ENCODE measurements around the gene ZNF850. TPM values are rescaled to one million over a fixed set of nuclear protein-coding genes. Genes with fewer than 3 reads are reported as not detected.
"Not testable (repeated sequence)": the region's sequence is repeated elsewhere in the genome, so short reads cannot be mapped to it uniquely, and the experiment has no call there.

ZNF850 gene
- 1 to 10 TPM; 1.2 to 1.3 TPM for total RNA-seq
- long read RNA-seq, partial matches to known transcripts = 0 of 2 reads
- long read RNA-seq, other reads (novel, unspliced or antisense) = 2 of 2 reads

- intact Hi-C loops (cut with DNase I, micrococcal nuclease) = no loop called here
- peak; percentile 98 for ATAC-seq
- DNase-seq = peak; percentile 95 to 98
These were observed at the start of gene ZNF850 for GRCh38 chr19:36772311-36773222. TSS of gene ZNF850 (minus strand) at chr19:36772807. CDS start at chr19:36762606, 10,201 bp downstream.

- intact Hi-C loops (cut with DNase I, micrococcal nuclease) = no loop called here
- DNase-seq = no peak
These were observed 49.2 kb upstream of the ZNF850 start for GRCh38 chr19:36821758-36822157.

GRCh38 chr19:36819130-36819630 lies 46.6 kb upstream of the ZNF850 start:
- intact Hi-C loops (cut with DNase I, micrococcal nuclease) = no loop called here
- ATAC-seq = no peak
- DNase-seq = no peak

More at GRCh38 chr19:36821758-36822157, 49.2 kb upstream of the ZNF850 start:
- no peak for ATAC-seq

GRCh38 chr19:36807029-36807428 lies 34.4 kb upstream of the ZNF850 start:
- no peak for ATAC-seq
- no peak for DNase-seq
- intact Hi-C loops (cut with DNase I, micrococcal nuclease) = no loop called here

GRCh38 chr19:36805364-36805763 lies 32.8 kb upstream of the ZNF850 start:
- DNase-seq = no peak
- intact Hi-C loops (cut with DNase I, micrococcal nuclease) = no loop called here
- ATAC-seq = no peak

- DNase-seq (no peak), ATAC-seq (no peak)
- intact Hi-C loops (cut with DNase I, micrococcal nuclease) = no loop called here
These were observed 25.1 kb upstream of the ZNF850 start for GRCh38 chr19:36797786-36798108.

- no peak for DNase-seq
- intact Hi-C loops (cut with DNase I, micrococcal nuclease) = no loop called here
These were observed 24.0 kb upstream of the ZNF850 start for GRCh38 chr19:36796714-36796992.

GRCh38 chr19:36791420-36792141 lies 19.0 kb upstream of the ZNF850 start:
- intact Hi-C loops (cut with DNase I, micrococcal nuclease); DNase-seq: not testable (repeated sequence)
- peak; percentile 90 for ATAC-seq

More at GRCh38 chr19:36796714-36796992, 24.0 kb upstream of the ZNF850 start:
- no peak for ATAC-seq

GRCh38 chr19:36775768-36776167 lies 3.2 kb upstream of the ZNF850 start:
- no peak for DNase-seq
- no peak for ATAC-seq
- intact Hi-C loops (cut with DNase I, micrococcal nuclease) = no loop called here

GRCh38 chr19:36773223-36773579 lies 594 bp upstream of the ZNF850 start:
- no peak for ATAC-seq
- intact Hi-C loops (cut with DNase I, micrococcal nuclease) = no loop called here
- DNase-seq = no peak

- DNase-seq = peak; percentile 45 to 54
- intact Hi-C loops (cut with DNase I, micrococcal nuclease) = no loop called here
- peak; percentile 47 for ATAC-seq
These were observed 1.1 kb downstream of the ZNF850 start for GRCh38 chr19:36771261-36772231.

- DNase-seq = no peak
- ATAC-seq = no peak
- intact Hi-C loops (cut with DNase I, micrococcal nuclease) = no loop called here
These were observed 22.4 kb downstream of the ZNF850 start for GRCh38 chr19:36750066-36750691.

GRCh38 chr19:36749613-36750012 lies 23.0 kb downstream of the ZNF850 start:
- ATAC-seq; DNase-seq; intact Hi-C loops (cut with DNase I, micrococcal nuclease): not testable (repeated sequence)

- intact Hi-C loops (cut with DNase I, micrococcal nuclease) = no loop called here
- DNase-seq = no peak
- no peak for ATAC-seq
These were observed 24.0 kb downstream of the ZNF850 start for GRCh38 chr19:36748431-36749275.

GRCh38 chr19:36747750-36748149 lies 24.9 kb downstream of the ZNF850 start:
- DNase-seq (no peak), ATAC-seq (no peak)
- intact Hi-C loops (cut with DNase I, micrococcal nuclease) = no loop called here

- DNase-seq = no peak
- ATAC-seq = no peak
- intact Hi-C loops (cut with DNase I, micrococcal nuclease) = no loop called here
These were observed 26.7 kb downstream of the ZNF850 start for GRCh38 chr19:36745870-36746269.

- DNase-seq; intact Hi-C loops (cut with DNase I, micrococcal nuclease); ATAC-seq: not testable (repeated sequence)
These were observed 36.4 kb downstream of the ZNF850 start for GRCh38 chr19:36736166-36736565.

All from left colon (tissue), 2 donors.